22Rv1 (cell line): ENCODE data around the gene MAP7D2.

Experiments used
- CTCF ChIP-seq: fragments of 450-650 bp; IDR thresholded peaks from 2 replicates; pipeline ENCODE4 v1.5.1; 2017; ENCODE audit warnings: mild to moderate bottlenecking
- ZFX ChIP-seq: fragments of 450-650 bp; IDR thresholded peaks from 2 replicates; pipeline ENCODE4 v1.6.1; 2017; ENCODE audit warnings: antibody characterized with exemption, borderline replicate concordance

GRCh38 chrX:19958552-19959486 lies 157.9 kb downstream of the MAP7D2 start:
- TF ChIP-seq CTCF (no peak), ZFX (no peak)
